ENCODE measurements around the gene PNMA1.

GRCh38 chr14:73709904-73710469, 4.2 kb downstream of the PNMA1 start:
- TF ChIP-seq EZH2 (IDR thresholded peaks at IDR 0.05) (no peak), CTCF (IDR thresholded peaks at IDR 0.05) (no peak)

Measured in neural progenitor cell (in vitro differentiated cells).